Activated CD8-positive, alpha-beta T cell treated with anti-CD3 and anti-CD28 coated beads for 36 hours (primary cell): ENCODE data around the gene KCNK4. TPM values are rescaled to one million over a fixed set of nuclear protein-coding genes. Genes with fewer than 3 reads are reported as not detected.

Experiments used
- ATAC-seq: fragments of 200-7000 bp; cut with Tn5 transposase; one replicate; pipeline ENCODE4 v1.10.0; 2021; ENCODE audit warnings: mild to moderate bottlenecking, moderate library complexity
- CTCF ChIA-PET: fragments of 350-600 bp; sonication (Branson Sonifier 250); formaldehyde crosslinking; loops from one replicate; lab custom pipeline; 2021; ENCODE audit warnings: antibody characterized with exemption; lab: Charles Lee
- POLR2A ChIA-PET: fragments of 350-600 bp; sonication (Branson Sonifier 250); formaldehyde crosslinking; loops from one replicate; lab custom pipeline; 2021; ENCODE audit warnings: antibody characterized with exemption; lab: Charles Lee
- DNase-seq: peaks from one replicate; pipeline ENCODE4 v3.0.0-alpha.2; 2020
- H3K27ac Mint-ChIP-seq: one replicate; pipeline ENCODE4 v1.8.0; 2021; ENCODE audit warnings: mild to moderate bottlenecking, mixed read lengths
- H3K27me3 Mint-ChIP-seq: one replicate; pipeline ENCODE4 v1.8.0; 2021; ENCODE audit warnings: mixed read lengths
- H3K36me3 Mint-ChIP-seq: one replicate; pipeline ENCODE4 v1.8.0; 2021; ENCODE audit warnings: low read depth, mixed read lengths
- H3K4me1 Mint-ChIP-seq: one replicate; pipeline ENCODE4 v1.8.0; 2021; ENCODE audit warnings: low read depth, mixed read lengths
- H3K4me3 Mint-ChIP-seq: one replicate; pipeline ENCODE4 v1.8.0; 2021; ENCODE audit warnings: mild to moderate bottlenecking, moderate library complexity, mixed read lengths
- H3K9me3 Mint-ChIP-seq: one replicate; pipeline ENCODE4 v1.8.0; 2021; ENCODE audit warnings: mixed read lengths
- CTCF ChIP-seq: fragments of 200-600 bp; IDR thresholded peaks from one replicate; pipeline ENCODE4 v1.8.0; 2022; ENCODE audit warnings: antibody characterized with exemption, mild to moderate bottlenecking
- intact Hi-C: fragments of 100-400 bp; cut with micrococcal nuclease; formaldehyde crosslinking; loops from one replicate; pipeline ENCODE4 v1.10.0; 2022
- total RNA-seq, 2 experiments: library from RNA; stranded (reverse); gene quantifications; one replicate each; pipeline ENCODE4 v1.2.3, GENCODE V29; 2021

Gene KCNK4
- total RNA-seq, 2 experiments from 2014 or later: 0.23 TPM; not detected in 1

GRCh38 chr11:64296830-64297698, 6.0 kb downstream of the KCNK4 start:
- no peak overlapping the region for H3K27ac Mint-ChIP-seq
- TF ChIP-seq CTCF: no peak

GRCh38 chr11:64297699-64298358, 6.7 kb downstream of the KCNK4 start:
- ChIA-PET CTCF (no interaction called here), POLR2A (interaction anchor here (1.6 kb wide), 1 partner anchor 73 kb away, joined by 3 read pairs; no protein-coding TSS in a partner anchor)
- DNase-seq (no peak), ATAC-seq (no peak)
- H3K27me3 Mint-ChIP-seq: peaks cover 73% of the 10 kb centered on the region
- peaks cover 11% of the 10 kb centered on the region for H3K4me1 Mint-ChIP-seq
- no peak for TF ChIP-seq CTCF
- intact Hi-C loops: no loop called here
- H3K36me3 Mint-ChIP-seq: no peaks in the 10 kb centered on the region
- no peaks in the 10 kb centered on the region for H3K9me3 Mint-ChIP-seq
- H3K4me3 Mint-ChIP-seq: no peak overlapping the region
- H3K27ac Mint-ChIP-seq: no peak overlapping the region

More at GRCh38 chr11:64296830-64297698, 6.0 kb downstream of the KCNK4 start:
- Mint-ChIP-seq H3K9me3 (no peaks in the 10 kb centered on the region), H3K4me1 (peaks cover 11% of the 10 kb centered on the region), H3K36me3 (no peaks in the 10 kb centered on the region), H3K4me3 (no peak overlapping the region), H3K27me3 (peaks cover 76% of the 10 kb centered on the region)
- ChIA-PET CTCF (interaction anchor here (1.2 to 1.5 kb wide), 2 partner anchors 25 to 46 kb away, joined by 3 to 4 read pairs; partner anchors contain the start of gene PLCB3), POLR2A (interaction anchor here (0.6 to 1.6 kb wide), 4 partner anchors 25 to 72 kb away, joined by 3 to 4 read pairs (median 4); no protein-coding TSS in a partner anchor)
- intact Hi-C loops: no loop called here
- no peak for ATAC-seq
- DNase-seq: no peak

GRCh38 chr11:64298966-64299846, 8.1 kb downstream of the KCNK4 start:
- POLR2A ChIA-PET: no interaction called here
- Mint-ChIP-seq H3K36me3 (no peaks in the 10 kb centered on the region), H3K4me3 (no peak overlapping the region), H3K27me3 (peaks cover 62% of the 10 kb centered on the region), H3K4me1 (peaks cover 17% of the 10 kb centered on the region), H3K27ac (no peak overlapping the region), H3K9me3 (no peaks in the 10 kb centered on the region)
- ATAC-seq (no peak), DNase-seq (no peak)
- no peak for TF ChIP-seq CTCF
- CTCF ChIA-PET: no interaction called here
- intact Hi-C loops: no loop called here

- ChIA-PET CTCF (interaction anchor here (0.8 to 5.3 kb wide), 27 partner anchors 9 to 300 kb away, joined by 3 to 111 read pairs (median 7); partner anchors contain the start of genes BAD, DNAJC4, FERMT3 and GPR137), POLR2A (interaction anchor here (0.8 to 5.3 kb wide), 6 partner anchors 17 to 94 kb away, joined by 3 to 55 read pairs (median 4); partner anchors contain the start of genes FERMT3, PRDX5 and TRMT112)
- Mint-ChIP-seq H3K9me3 (no peaks in the 10 kb centered on the region), H3K36me3 (no peaks in the 10 kb centered on the region), H3K4me3 (peak within 1 kb of the TSS; percentile 57), H3K27me3 (peaks cover 56% of the 10 kb centered on the region), H3K4me1 (peaks cover 18% of the 10 kb centered on the region), H3K27ac (no peak within 1 kb of the TSS)
- no peak for TF ChIP-seq CTCF
- ATAC-seq (no peak), DNase-seq (no peak)
- intact Hi-C loops: loop anchor here (5.0 to 10.0 kb wide), 2 partner anchors 55 to 98 kb away; partner anchors contain the start of genes FKBP2 and PPP1R14B
Measured at GRCh38 chr11:64299847-64300648, 8.9 kb downstream of the KCNK4 start, which contains the start of gene CATSPERZ. Gene CATSPERZ (plus strand): TSS chr11:64300358. CDS start chr11:64300411, 53 bp downstream.
